ENCODE data around the gene RNF208. TPM values are rescaled to one million over a fixed set of nuclear protein-coding genes. Genes with fewer than 3 reads are reported as not detected.
"Not testable (repeated sequence)": the region's sequence is repeated elsewhere in the genome, so short reads cannot be mapped to it uniquely, and the experiment has no call there.

The RNF208 gene
- polyA plus RNA-seq, 1 donor (not counting 4 experiments of a cell fraction or from before 2014, with no cell fraction given), result not detected

DNA sequence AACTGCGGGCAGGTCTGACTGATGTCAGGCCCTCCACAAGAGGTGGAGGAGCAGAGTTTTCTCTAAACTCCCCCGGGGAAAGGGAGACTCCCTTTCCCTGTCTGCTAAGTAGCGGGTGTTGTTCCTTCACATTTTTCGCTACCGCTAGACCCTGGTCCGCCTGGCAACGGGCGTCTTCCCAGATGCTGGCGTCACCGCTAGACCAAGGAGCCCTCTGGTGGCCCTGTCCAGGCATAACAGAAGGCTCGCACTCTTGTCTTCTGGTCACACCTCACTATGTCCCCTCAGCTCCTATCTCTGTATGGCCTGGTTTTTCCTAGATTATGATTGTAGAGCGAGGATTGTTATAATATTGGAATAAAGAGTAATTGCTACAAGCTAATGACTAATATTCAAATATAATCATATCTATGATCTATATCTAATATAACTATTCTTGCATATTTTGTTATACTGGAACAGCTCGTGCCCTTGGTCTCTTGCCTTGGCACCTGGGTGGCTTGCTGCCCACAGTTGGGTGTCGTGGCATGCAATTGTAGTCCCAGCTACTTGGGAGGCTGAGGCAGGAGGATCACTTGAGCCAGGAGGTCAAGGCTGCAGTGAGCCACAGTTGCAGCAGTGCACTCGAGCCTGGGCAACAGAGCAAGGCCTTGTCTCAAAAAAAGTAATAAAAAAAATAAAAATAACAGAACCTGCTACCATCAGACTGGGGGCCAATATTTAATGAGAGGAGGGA, 40.3 kb upstream of the RNF208 start:
- H3K4me1 ChIP-seq (ENCODE audit: control insufficient read depth, extremely low read depth, insufficient read depth, low read length); H3K4me2 ChIP-seq (ENCODE audit: control insufficient read depth, extremely low read depth, insufficient read depth, low read depth, low read length); H3K27me3 ChIP-seq (ENCODE audit: control insufficient read depth, extremely low read depth, insufficient read depth, low read length); H3K9me3 ChIP-seq (ENCODE audit: control insufficient read depth, low read depth, low read length); H3K9me1 ChIP-seq (ENCODE audit: control insufficient read depth, extremely low read depth, insufficient read depth, low read length); H3K79me2 ChIP-seq (ENCODE audit: control insufficient read depth, insufficient read depth, low read length); H4K20me1 ChIP-seq (ENCODE audit: control insufficient read depth, extremely low read depth, insufficient read depth, low read length); H3K4me3 ChIP-seq (ENCODE audit: control insufficient read depth in 2 of 3, extremely low read depth in 1 of 3, insufficient read depth in 2 of 3, low read depth in 1 of 3, low read length in 3 of 3); H2AFZ ChIP-seq (ENCODE audit: control insufficient read depth, low read length); DNase-seq (ENCODE audit: low read depth, low spot score); FAIRE-seq; dilution Hi-C loops (cut with MboI; ENCODE audit: extremely low pct_ligation_motif_present, low sequenced_read_pairs); H3K9ac ChIP-seq (ENCODE audit: control insufficient read depth, extremely low read depth, insufficient read depth, low read length); H3K27ac ChIP-seq (ENCODE audit: control insufficient read depth, insufficient read depth, low read length): not testable (repeated sequence)
- TF ChIP-seq, protein P1, sequence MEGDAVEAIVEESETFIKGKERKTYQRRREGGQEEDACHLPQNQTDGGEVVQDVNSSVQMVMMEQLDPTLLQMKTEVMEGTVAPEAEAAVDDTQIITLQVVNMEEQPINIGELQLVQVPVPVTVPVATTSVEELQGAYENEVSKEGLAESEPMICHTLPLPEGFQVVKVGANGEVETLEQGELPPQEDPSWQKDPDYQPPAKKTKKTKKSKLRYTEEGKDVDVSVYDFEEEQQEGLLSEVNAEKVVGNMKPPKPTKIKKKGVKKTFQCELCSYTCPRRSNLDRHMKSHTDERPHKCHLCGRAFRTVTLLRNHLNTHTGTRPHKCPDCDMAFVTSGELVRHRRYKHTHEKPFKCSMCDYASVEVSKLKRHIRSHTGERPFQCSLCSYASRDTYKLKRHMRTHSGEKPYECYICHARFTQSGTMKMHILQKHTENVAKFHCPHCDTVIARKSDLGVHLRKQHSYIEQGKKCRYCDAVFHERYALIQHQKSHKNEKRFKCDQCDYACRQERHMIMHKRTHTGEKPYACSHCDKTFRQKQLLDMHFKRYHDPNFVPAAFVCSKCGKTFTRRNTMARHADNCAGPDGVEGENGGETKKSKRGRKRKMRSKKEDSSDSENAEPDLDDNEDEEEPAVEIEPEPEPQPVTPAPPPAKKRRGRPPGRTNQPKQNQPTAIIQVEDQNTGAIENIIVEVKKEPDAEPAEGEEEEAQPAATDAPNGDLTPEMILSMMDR (optimal IDR thresholded peaks at IDR 0.05 in 1 of 3, IDR thresholded peaks at IDR 0.05 in 1 of 3, conservative IDR thresholded peaks at IDR 0.05 in 1 of 3; ENCODE audit: extremely low read depth in 1 of 3, insufficient read depth in 2 of 3, low read length in 3 of 3), result peak in 1 of 3 experiments; percentile 37
- H3K36me3 ChIP-seq (ENCODE audit: control insufficient read depth in 2 of 2, extremely low read depth in 1 of 2, insufficient read depth in 2 of 2, low read length in 2 of 2), result peaks cover 23 to 32% of the 10 kb centered on the region in 2 experiments

DNA sequence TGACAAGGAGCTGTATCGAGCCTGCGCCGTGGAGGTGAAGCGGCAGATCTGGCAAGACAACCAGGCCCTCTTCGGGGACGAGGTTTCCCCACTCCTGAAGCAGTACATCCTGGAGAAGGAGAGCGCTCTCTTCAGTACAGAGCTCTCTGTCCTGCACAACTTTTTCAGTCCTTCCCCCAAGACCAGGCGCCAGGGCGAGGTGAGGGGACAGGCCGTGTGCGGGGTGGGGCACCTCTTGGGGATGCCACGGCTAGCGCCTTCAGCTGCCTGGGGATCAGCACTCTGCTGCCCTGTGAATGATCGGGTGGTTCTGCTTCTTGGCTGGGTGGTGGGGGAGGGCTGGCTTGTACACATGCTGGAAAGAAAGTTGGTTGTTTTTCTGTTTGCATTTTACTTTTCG, 34.8 kb upstream of the RNF208 start:
- Histone ChIP-seq H3K9me3 (ENCODE audit: control insufficient read depth, low read depth, low read length) (no peaks in the 10 kb centered on the region), H3K4me3 (ENCODE audit: control insufficient read depth in 2 of 3, extremely low read depth in 1 of 3, insufficient read depth in 2 of 3, low read depth in 1 of 3, low read length in 3 of 3) (no peak overlapping the region), H3K36me3 (ENCODE audit: control insufficient read depth in 2 of 2, extremely low read depth in 1 of 2, insufficient read depth in 2 of 2, low read length in 2 of 2) (peaks cover 8 to 22% of the 10 kb centered on the region in 2 experiments), H4K20me1 (ENCODE audit: control insufficient read depth, extremely low read depth, insufficient read depth, low read length) (no peaks in the 10 kb centered on the region), H3K4me1 (ENCODE audit: control insufficient read depth, extremely low read depth, insufficient read depth, low read length) (peaks cover 15% of the 10 kb centered on the region), H2AFZ (ENCODE audit: control insufficient read depth, low read length) (no peak overlapping the region), H3K27me3 (ENCODE audit: control insufficient read depth, extremely low read depth, insufficient read depth, low read length) (no peaks in the 10 kb centered on the region), H3K9me1 (ENCODE audit: control insufficient read depth, extremely low read depth, insufficient read depth, low read length) (no peaks in the 10 kb centered on the region), H3K4me2 (ENCODE audit: control insufficient read depth, extremely low read depth, insufficient read depth, low read depth, low read length) (peak overlapping the region; percentile 91), H3K79me2 (ENCODE audit: control insufficient read depth, insufficient read depth, low read length) (peaks cover 26% of the 10 kb centered on the region), H3K27ac (ENCODE audit: control insufficient read depth, insufficient read depth, low read length) (no peak overlapping the region), H3K9ac (ENCODE audit: control insufficient read depth, extremely low read depth, insufficient read depth, low read length) (no peak overlapping the region)
- no peak for FAIRE-seq
- TF ChIP-seq EZH2 (IDR thresholded peaks at IDR 0.05; ENCODE audit: low read length), result no peak
- TF ChIP-seq, protein P1 (optimal IDR thresholded peaks at IDR 0.05 in 1 of 3, IDR thresholded peaks at IDR 0.05 in 1 of 3, conservative IDR thresholded peaks at IDR 0.05 in 1 of 3; ENCODE audit: extremely low read depth in 1 of 3, insufficient read depth in 2 of 3, low read length in 3 of 3), result no peak
- DNase-seq (ENCODE audit: low read depth, low spot score), result no peak
- dilution Hi-C loops (cut with MboI; ENCODE audit: extremely low pct_ligation_motif_present, low sequenced_read_pairs), result no loop called here
